IPS DF 6.9 (cell line): ENCODE measurements around the gene WDR35.
"Not testable (repeated sequence)": the region's sequence is repeated elsewhere in the genome, so short reads cannot be mapped to it uniquely, and the experiment has no call there.

Experiments used
- DNase-seq: peaks from one replicate; pipeline ENCODE4 v3.0.0-alpha.2; 2013; ENCODE audit warnings: low read depth, low spot score
- H3K27ac ChIP-seq: one replicate; pipeline ENCODE4 v1.5.1; 2013; ENCODE audit warnings: low read length, control low read depth
- H3K27me3 ChIP-seq: 2 replicates; pipeline ENCODE4 v1.6.1; 2013; ENCODE audit warnings: mild to moderate bottlenecking, low read length; ENCODE audit not compliant: control insufficient read depth, insufficient read depth
- H3K36me3 ChIP-seq: 2 replicates; pipeline ENCODE4 v1.6.1; 2013; ENCODE audit warnings: low read length; ENCODE audit not compliant: control insufficient read depth, insufficient read depth
- H3K4me1 ChIP-seq: 2 replicates; pipeline ENCODE4 v1.6.1; 2013; ENCODE audit warnings: low read length; ENCODE audit not compliant: control insufficient read depth, insufficient read depth
- H3K4me3 ChIP-seq: 2 replicates; pipeline ENCODE4 v1.5.1; 2013; ENCODE audit warnings: mild to moderate bottlenecking, low read length
- H3K9me3 ChIP-seq: 2 replicates; pipeline ENCODE4 v1.6.1; 2013; ENCODE audit warnings: low read length, inconsistent platforms; ENCODE audit not compliant: control insufficient read depth, insufficient read depth
- WGBS: extraction: QIAGEN DNeasy Blood & Tissue Kit; methylation state at CpG from one replicate; pipeline ENCODE4 v1.1.7; 2013; ENCODE audit warnings: mixed read lengths, missing lambda C conversion rate; ENCODE audit not compliant: insufficient read length, insufficient coverage; 5-methylcytosine and 5-hydroxymethylcytosine counted together

WDR35 gene

DNA sequence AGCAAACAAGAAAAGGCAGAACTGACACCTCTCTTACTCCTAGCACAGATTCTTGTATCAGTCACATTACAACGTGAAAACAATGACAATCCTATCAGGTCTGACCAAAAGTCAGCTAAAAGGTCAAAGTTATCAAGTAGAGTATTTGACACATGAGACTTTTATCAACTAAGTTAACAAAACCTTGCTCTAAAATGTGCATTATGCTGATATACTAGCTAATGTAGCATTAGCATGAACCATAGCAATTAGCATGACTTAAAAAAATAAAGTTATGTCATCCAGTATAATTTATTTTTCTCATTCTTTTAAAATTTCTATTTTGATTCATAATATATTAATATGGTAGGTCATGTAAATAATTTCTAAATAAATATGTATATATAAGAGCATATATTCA is 46.7 kb downstream of the WDR35 start:
- WGBS, result no CpG with 5 or more reads among the region's 1 CpG
- H3K4me3 ChIP-seq, result no peak overlapping the region
- no peaks in the 10 kb centered on the region for H3K27me3 ChIP-seq
- no peak overlapping the region for H3K27ac ChIP-seq
- H3K9me3 ChIP-seq, result no peaks in the 10 kb centered on the region
- H3K4me1 ChIP-seq, result no peaks in the 10 kb centered on the region
- no peak for DNase-seq
- no peaks in the 10 kb centered on the region; the same call in 1 of the 2 replicates for H3K36me3 ChIP-seq

DNA sequence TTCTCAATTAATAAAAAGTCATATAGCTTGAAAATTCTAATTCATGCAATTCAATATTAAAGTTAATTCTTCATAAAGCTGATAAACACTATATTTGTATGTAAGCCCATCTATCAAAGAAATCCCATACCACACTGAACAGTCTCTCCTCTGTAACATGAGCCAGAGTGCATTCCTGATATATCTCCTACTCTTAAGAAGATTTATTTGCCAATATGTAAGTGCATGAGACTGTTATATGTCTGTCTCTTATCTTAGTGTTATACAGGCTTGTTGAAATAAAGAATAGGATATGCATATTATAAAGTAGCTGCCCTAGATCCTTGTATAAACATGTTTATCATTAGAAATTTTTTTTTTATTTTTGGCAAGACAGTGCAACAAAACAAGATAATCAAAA is 47.7 kb downstream of the WDR35 start:
- no peaks in the 10 kb centered on the region for H3K9me3 ChIP-seq
- H3K27ac ChIP-seq, result no peak overlapping the region
- H3K4me1 ChIP-seq, result no peaks in the 10 kb centered on the region
- no peak overlapping the region for H3K4me3 ChIP-seq
- H3K36me3 ChIP-seq, result peaks cover 2% of the 10 kb centered on the region; the same call in 1 of the 2 replicates
- DNase-seq, result no peak
- no peaks in the 10 kb centered on the region for H3K27me3 ChIP-seq

DNA sequence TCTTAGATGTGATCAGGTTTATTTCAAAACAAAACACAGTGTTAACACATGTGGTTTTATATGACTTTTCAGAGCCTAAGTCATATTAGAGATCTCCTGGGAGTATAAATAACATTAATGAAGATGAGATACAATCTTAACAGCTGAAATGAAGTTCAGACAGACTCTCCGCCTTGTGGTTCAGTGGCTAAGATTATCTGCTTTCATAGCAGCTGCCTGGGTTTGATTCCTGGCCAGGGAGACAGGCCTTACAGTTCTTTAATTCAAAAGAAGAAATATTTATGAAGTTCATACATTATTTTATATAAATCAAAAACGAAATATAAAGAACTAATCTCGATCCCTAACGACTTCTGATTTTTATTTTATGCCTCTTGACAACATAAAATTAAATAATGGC is 52.9 kb downstream of the WDR35 start:
- WGBS, result 100% methylated on average over 3 of the region's 4 CpGs
- no peak overlapping the region for H3K27ac ChIP-seq

GRCh38 chr2:19936203-19936602 is 53.7 kb downstream of the WDR35 start:
- DNase-seq, result no peak
- H3K36me3 ChIP-seq, result peaks cover 7% of the 10 kb centered on the region; the same call in 1 of the 2 replicates

More for the DNA sequence above, 52.9 kb downstream of the WDR35 start:
- no peak for DNase-seq
- no peaks in the 10 kb centered on the region for H3K27me3 ChIP-seq
- no peaks in the 10 kb centered on the region for H3K4me1 ChIP-seq
- H3K36me3 ChIP-seq, result peaks cover 7% of the 10 kb centered on the region; the same call in 1 of the 2 replicates
- H3K9me3 ChIP-seq, result no peaks in the 10 kb centered on the region
- no peak overlapping the region for H3K4me3 ChIP-seq

DNA sequence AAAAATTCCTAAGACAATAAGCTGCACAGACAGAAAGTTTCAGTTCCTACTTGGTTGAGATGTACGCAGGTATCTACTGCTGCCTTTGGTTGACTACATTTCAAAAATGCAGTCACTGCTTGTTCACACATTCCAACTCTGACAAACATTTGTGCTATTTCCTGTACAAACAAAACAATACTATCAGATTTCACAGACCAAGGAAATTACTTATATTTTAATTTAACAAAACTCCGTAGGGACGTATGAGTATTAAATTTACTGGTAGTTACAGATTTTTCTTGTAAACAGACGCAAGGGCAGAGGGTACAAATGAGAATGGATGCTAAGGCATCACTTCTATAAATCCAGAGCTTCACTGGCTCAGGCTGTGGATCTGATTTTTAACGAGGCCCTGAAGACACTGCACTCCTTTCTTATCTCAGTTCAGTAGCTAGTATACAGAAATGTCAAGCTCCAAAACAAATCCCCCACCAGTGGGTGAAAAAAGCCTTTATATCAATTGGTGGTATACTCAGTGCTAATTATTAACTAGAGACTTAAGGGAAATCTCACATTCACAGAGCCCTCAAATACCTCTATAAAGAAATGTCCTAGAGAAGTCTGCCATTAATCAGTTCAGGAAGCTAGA is 56.4 kb downstream of the WDR35 start:
- H3K9me3 ChIP-seq, result no peaks in the 10 kb centered on the region; the same call in 1 of the 2 replicates
- H3K4me1 ChIP-seq, result no peaks in the 10 kb centered on the region
- WGBS, result no CpG with 5 or more reads among the region's 5 CpGs
- no peak overlapping the region for H3K4me3 ChIP-seq
- peaks cover 11% of the 10 kb centered on the region; the same call in 1 of the 2 replicates for H3K36me3 ChIP-seq
- no peak for DNase-seq
- H3K27ac ChIP-seq, result no peak overlapping the region
- H3K27me3 ChIP-seq, result no peaks in the 10 kb centered on the region

More at GRCh38 chr2:19936203-19936602, 53.7 kb downstream of the WDR35 start:
- H3K9me3 ChIP-seq, result no peaks in the 10 kb centered on the region
- no peak overlapping the region for H3K27ac ChIP-seq
- H3K4me3 ChIP-seq, result no peak overlapping the region
- WGBS, result no CpG with 5 or more reads among the region's 2 CpGs
- H3K4me1 ChIP-seq, result no peaks in the 10 kb centered on the region
- H3K27me3 ChIP-seq, result no peaks in the 10 kb centered on the region

- H3K9me3 ChIP-seq, result no peaks in the 10 kb centered on the region; the same call in 1 of the 2 replicates
- no peak for DNase-seq
- H3K27ac ChIP-seq, result no peak overlapping the region
- no peaks in the 10 kb centered on the region for H3K4me1 ChIP-seq
- no CpG with 5 or more reads among the region's 2 CpGs for WGBS
- no peak overlapping the region for H3K4me3 ChIP-seq
- H3K36me3 ChIP-seq, result peaks cover 11% of the 10 kb centered on the region; the same call in 1 of the 2 replicates
- no peaks in the 10 kb centered on the region for H3K27me3 ChIP-seq
These were observed 57.0 kb downstream of the WDR35 start for GRCh38 chr2:19932928-19933327.

GRCh38 chr2:19929226-19929625 is 60.7 kb downstream of the WDR35 start:
- Histone ChIP-seq H3K4me3 (no peak overlapping the region), H3K36me3 (peaks cover 5% of the 10 kb centered on the region; the same call in 1 of the 2 replicates), H3K9me3 (no peaks in the 10 kb centered on the region; the same call in 1 of the 2 replicates), H3K27ac (no peak overlapping the region), H3K4me1 (no peaks in the 10 kb centered on the region), H3K27me3 (no peaks in the 10 kb centered on the region)
- DNase-seq, result no peak

DNA sequence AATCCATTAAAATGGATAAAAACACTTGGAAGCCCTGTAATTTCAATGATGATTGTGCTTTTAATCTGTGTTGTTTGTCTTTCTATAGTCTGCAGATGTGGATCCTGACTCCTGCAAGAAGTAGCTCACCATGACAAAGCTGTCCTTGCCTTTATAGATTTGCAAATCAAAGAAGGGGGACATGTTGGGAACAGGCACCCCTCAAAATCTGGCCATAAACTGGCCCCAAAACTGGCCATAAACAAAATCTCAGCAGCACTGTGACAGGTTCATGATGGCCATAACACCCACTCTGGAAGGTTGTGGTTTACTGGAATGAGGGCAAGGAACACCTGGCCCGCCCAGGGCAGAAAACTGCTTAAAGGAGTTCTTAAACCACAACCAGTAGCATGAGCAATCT is 62.1 kb downstream of the WDR35 start:
- WGBS, result no CpG with 5 or more reads among the region's 1 CpG
- H3K27ac ChIP-seq, H3K9me3 ChIP-seq, H3K36me3 ChIP-seq, DNase-seq, H3K4me1 ChIP-seq, H3K27me3 ChIP-seq, H3K4me3 ChIP-seq: not testable (repeated sequence)

GRCh38 chr2:19924526-19924925 is 65.4 kb downstream of the WDR35 start:
- DNase-seq, H3K9me3 ChIP-seq, H3K36me3 ChIP-seq, H3K4me1 ChIP-seq, H3K27ac ChIP-seq, H3K4me3 ChIP-seq, H3K27me3 ChIP-seq: not testable (repeated sequence)
- no CpG with 5 or more reads among the region's 4 CpGs for WGBS

GRCh38 chr2:19922188-19922587 is 67.7 kb downstream of the WDR35 start:
- not testable (repeated sequence) for H3K4me1 ChIP-seq, H3K27ac ChIP-seq, H3K27me3 ChIP-seq, H3K4me3 ChIP-seq, DNase-seq, H3K36me3 ChIP-seq, H3K9me3 ChIP-seq
- no CpG with 5 or more reads among the region's 3 CpGs for WGBS

- Histone ChIP-seq H3K36me3 (no peaks in the 10 kb centered on the region), H3K4me3 (no peak overlapping the region), H3K27me3 (no peaks in the 10 kb centered on the region), H3K4me1 (no peaks in the 10 kb centered on the region), H3K27ac (no peak overlapping the region), H3K9me3 (no peaks in the 10 kb centered on the region)
- WGBS, result no CpG with 5 or more reads among the region's 6 CpGs
- no peak for DNase-seq
These were observed 73.4 kb downstream of the WDR35 start for GRCh38 chr2:19916385-19916950.
